ENCODE data around the gene SDC4. TPM values are rescaled to one million over a fixed set of nuclear protein-coding genes. Genes with fewer than 3 reads are reported as not detected.
A peak's percentile ranks its signal among the peaks of the same experiment; 100 is the strongest.

Gene SDC4
- total and polyA plus RNA-seq, 4 donors = 54.4 to 147 (median 83.6) TPM

- Histone ChIP-seq H3K27ac (ENCODE audit: low read depth in 1 of 2, low read length in 2 of 2) (no peak overlapping the region), H3K9me3 (ENCODE audit: control insufficient read depth in 4 of 4, low read length in 3 of 4) (no peaks in the 10 kb centered on the region), H3K4me1 (ENCODE audit: control insufficient read depth in 4 of 4, insufficient read depth in 4 of 4, low read length in 3 of 4) (peaks cover 0 to 6% (median 2%) of the 10 kb centered on the region in 4 donors), H3K9ac (ENCODE audit: low read depth in 1 of 2, low read length in 2 of 2) (no peak overlapping the region), H3K27me3 (ENCODE audit: control insufficient read depth in 4 of 4, insufficient read depth in 4 of 4, low read length in 3 of 4) (peaks cover 0 to 5% (median 5%) of the 10 kb centered on the region in 4 donors), H3K36me3 (ENCODE audit: control insufficient read depth in 4 of 4, insufficient read depth in 3 of 4, low read depth in 1 of 4, low read length in 3 of 4) (no peaks in the 10 kb centered on the region), H3K4me3 (ENCODE audit: low read depth in 1 of 3, low read length in 3 of 3) (no peak overlapping the region)
- no peak for TF ChIP-seq EGR1 (IDR thresholded peaks at IDR 0.05; ENCODE audit: low read depth in 2 of 2)
- no peak for TF ChIP-seq NR2F2 (IDR thresholded peaks at IDR 0.05)
- TF ChIP-seq REST (IDR thresholded peaks at IDR 0.05) = no peak
- TF ChIP-seq HNF4A (conservative IDR thresholded peaks at IDR 0.05) = no peak
- no peak for TF ChIP-seq FOXA1 (IDR thresholded peaks at IDR 0.05)
- TF ChIP-seq RXRA (IDR thresholded peaks at IDR 0.05) = no peak
- no peak for TF ChIP-seq ZBTB33 (IDR thresholded peaks at IDR 0.05)
- TF ChIP-seq HNF4G (IDR thresholded peaks at IDR 0.05) = no peak
- TF ChIP-seq GABPA (IDR thresholded peaks at IDR 0.05 in 1 of 2, conservative IDR thresholded peaks at IDR 0.05 in 1 of 2) = no peak
- no peak for TF ChIP-seq SP1 (IDR thresholded peaks at IDR 0.05)
- TF ChIP-seq MAX (IDR thresholded peaks at IDR 0.05) = no peak
- no peak for TF ChIP-seq TAF1 (conservative IDR thresholded peaks at IDR 0.05)
- no peak for TF ChIP-seq JUND (IDR thresholded peaks at IDR 0.05)
- no peak for TF ChIP-seq YY1 (IDR thresholded peaks at IDR 0.05)
- 61% methylated on average over 16 of the region's 16 CpGs for WGBS
- no peak for DNase-seq (ENCODE audit: low spot score)
These were observed 41.1 kb downstream of the SDC4 start for GRCh38 chr20:45307076-45307640.

GRCh38 chr20:45306431-45306982 lies 41.7 kb downstream of the SDC4 start, which contains the start of gene RBPJL:
Gene RBPJL, plus strand, starts transcription at chr20:45306840. Its CDS starts 83 bp downstream, at chr20:45306923.
- H3K36me3 ChIP-seq (ENCODE audit: control insufficient read depth in 4 of 4, insufficient read depth in 3 of 4, low read depth in 1 of 4, low read length in 3 of 4) = no peaks in the 10 kb centered on the region
- WGBS = 20% methylated on average over 41 of the region's 41 CpGs
- peaks cover 0 to 4% (median under 1%) of the 10 kb centered on the region in 4 donors for H3K4me1 ChIP-seq (ENCODE audit: control insufficient read depth in 4 of 4, insufficient read depth in 4 of 4, low read length in 3 of 4)
- no peak within 1 kb of the TSS for H3K4me3 ChIP-seq (ENCODE audit: low read depth in 1 of 3, low read length in 3 of 3)
- DNase-seq (ENCODE audit: low spot score) = no peak
- peaks cover 0 to 5% (median 3%) of the 10 kb centered on the region in 4 donors for H3K27me3 ChIP-seq (ENCODE audit: control insufficient read depth in 4 of 4, insufficient read depth in 4 of 4, low read length in 3 of 4)
- no peak within 1 kb of the TSS for H3K27ac ChIP-seq (ENCODE audit: low read depth in 1 of 2, low read length in 2 of 2)
- H3K9ac ChIP-seq (ENCODE audit: low read depth in 1 of 2, low read length in 2 of 2) = no peak within 1 kb of the TSS
- peak in 1 of 2 donors; percentile 52 for TF ChIP-seq RAD21 (IDR thresholded peaks at IDR 0.05)
- no peak for TF ChIP-seq HNF4A (conservative IDR thresholded peaks at IDR 0.05)
- no peak for TF ChIP-seq JUND (IDR thresholded peaks at IDR 0.05)
- peak; percentile 51 for TF ChIP-seq CTCF (IDR thresholded peaks at IDR 0.05; ENCODE audit: low read depth, low read length, missing input control)
- H3K9me3 ChIP-seq (ENCODE audit: control insufficient read depth in 4 of 4, low read length in 3 of 4) = no peaks in the 10 kb centered on the region
